Stimulated activated CD4-positive, alpha-beta T cell treated with anti-CD3 and anti-CD28 coated beads, Interleukin-12 subunit alpha, Interleukin-12 subunit beta, amount 100 ng/mL, for 48 hours (primary cell): Measurements from ENCODE around the gene HDAC4.

Source experiments
- DNase-seq, 3 donors: peaks; one replicate each; pipeline ENCODE4 v3.0.0-alpha.2; 2020; ENCODE audit warnings: low read depth in 2 of 3, low spot score in 1 of 3

HDAC4 gene

GRCh38 chr2:239099474-239099873 is 301.3 kb downstream of the HDAC4 start:
- no peak for DNase-seq

GRCh38 chr2:239098288-239098970 is 302.4 kb downstream of the HDAC4 start:
- no peak for DNase-seq

- no peak for DNase-seq
Observed at GRCh38 chr2:239097428-239097696, 303.5 kb downstream of the HDAC4 start.

- DNase-seq: no peak
Observed at GRCh38 chr2:239096676-239097427, 304.0 kb downstream of the HDAC4 start.

- DNase-seq: no peak
Observed at GRCh38 chr2:239095460-239096081, 305.2 kb downstream of the HDAC4 start.

- no peak for DNase-seq
Observed at GRCh38 chr2:239094867-239095266, 306.0 kb downstream of the HDAC4 start.

GRCh38 chr2:239093952-239094351 is 306.9 kb downstream of the HDAC4 start:
- no peak for DNase-seq

- DNase-seq: no peak
Observed at GRCh38 chr2:239093542-239093941, 307.3 kb downstream of the HDAC4 start.

- no peak for DNase-seq
Observed at GRCh38 chr2:239092571-239093294, 308.1 kb downstream of the HDAC4 start.

GRCh38 chr2:239089884-239090283 is 310.9 kb downstream of the HDAC4 start:
- no peak for DNase-seq

GRCh38 chr2:239087046-239087710 is 313.6 kb downstream of the HDAC4 start:
- DNase-seq: no peak

- DNase-seq: no peak
Observed at GRCh38 chr2:239086325-239087020, 314.3 kb downstream of the HDAC4 start.

- no peak for DNase-seq
Observed at GRCh38 chr2:239085201-239085992, 315.4 kb downstream of the HDAC4 start.

- no peak for DNase-seq
Observed at GRCh38 chr2:239084007-239084406, 316.8 kb downstream of the HDAC4 start.

GRCh38 chr2:239082425-239082824 is 318.4 kb downstream of the HDAC4 start:
- no peak for DNase-seq

GRCh38 chr2:239081622-239082021 is 319.2 kb downstream of the HDAC4 start:
- no peak for DNase-seq

- DNase-seq: no peak
Observed at GRCh38 chr2:239081046-239081445, 319.8 kb downstream of the HDAC4 start.

- no peak for DNase-seq
Observed at GRCh38 chr2:239079671-239080294, 321.0 kb downstream of the HDAC4 start.

- no peak for DNase-seq
Observed at GRCh38 chr2:239078128-239078924, 322.5 kb downstream of the HDAC4 start.
